ENCODE data around the gene OR6B2.

- TF ChIP-seq, protein P1, sequence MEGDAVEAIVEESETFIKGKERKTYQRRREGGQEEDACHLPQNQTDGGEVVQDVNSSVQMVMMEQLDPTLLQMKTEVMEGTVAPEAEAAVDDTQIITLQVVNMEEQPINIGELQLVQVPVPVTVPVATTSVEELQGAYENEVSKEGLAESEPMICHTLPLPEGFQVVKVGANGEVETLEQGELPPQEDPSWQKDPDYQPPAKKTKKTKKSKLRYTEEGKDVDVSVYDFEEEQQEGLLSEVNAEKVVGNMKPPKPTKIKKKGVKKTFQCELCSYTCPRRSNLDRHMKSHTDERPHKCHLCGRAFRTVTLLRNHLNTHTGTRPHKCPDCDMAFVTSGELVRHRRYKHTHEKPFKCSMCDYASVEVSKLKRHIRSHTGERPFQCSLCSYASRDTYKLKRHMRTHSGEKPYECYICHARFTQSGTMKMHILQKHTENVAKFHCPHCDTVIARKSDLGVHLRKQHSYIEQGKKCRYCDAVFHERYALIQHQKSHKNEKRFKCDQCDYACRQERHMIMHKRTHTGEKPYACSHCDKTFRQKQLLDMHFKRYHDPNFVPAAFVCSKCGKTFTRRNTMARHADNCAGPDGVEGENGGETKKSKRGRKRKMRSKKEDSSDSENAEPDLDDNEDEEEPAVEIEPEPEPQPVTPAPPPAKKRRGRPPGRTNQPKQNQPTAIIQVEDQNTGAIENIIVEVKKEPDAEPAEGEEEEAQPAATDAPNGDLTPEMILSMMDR (IDR thresholded peaks at IDR 0.05) = no peak
- TF ChIP-seq POLR2A (IDR thresholded peaks at IDR 0.05) = no peak
Observed at GRCh38 chr2:240074545-240074944, 44.3 kb upstream of the OR6B2 start.

Data from right lobe of liver (tissue), 4 donors.